Tibial nerve (tissue), 4 donors: ENCODE data around the gene AKAP3.

ENCODE experiments used
- CTCF ChIP-seq, 5 experiments: fragments of 200-600 bp in 3 of 5; fragments of 450-650 bp in 2 of 5; sonication (generic) in 3 of 5; IDR thresholded peaks; one replicate each; pipeline ENCODE4 v1.5.1; 2016 to 2019; ENCODE audit warnings: antibody characterized with exemption in 5 of 5, mild to moderate bottlenecking in 3 of 5, moderate library complexity in 2 of 5
- EP300 ChIP-seq, 2 donors: sonication (generic); formaldehyde crosslinking; IDR thresholded peaks; one replicate each; pipeline ENCODE4 v1.6.1; 2017; ENCODE audit warnings: antibody characterized with exemption in 2 of 2, mild to moderate bottlenecking in 1 of 2
- POLR2A ChIP-seq, 2 donors: fragments of 450-650 bp; IDR thresholded peaks; one replicate each; pipeline ENCODE4 v1.6.1; 2017; ENCODE audit warnings: antibody characterized with exemption in 2 of 2, mild to moderate bottlenecking in 2 of 2, moderate library complexity in 2 of 2

DNA sequence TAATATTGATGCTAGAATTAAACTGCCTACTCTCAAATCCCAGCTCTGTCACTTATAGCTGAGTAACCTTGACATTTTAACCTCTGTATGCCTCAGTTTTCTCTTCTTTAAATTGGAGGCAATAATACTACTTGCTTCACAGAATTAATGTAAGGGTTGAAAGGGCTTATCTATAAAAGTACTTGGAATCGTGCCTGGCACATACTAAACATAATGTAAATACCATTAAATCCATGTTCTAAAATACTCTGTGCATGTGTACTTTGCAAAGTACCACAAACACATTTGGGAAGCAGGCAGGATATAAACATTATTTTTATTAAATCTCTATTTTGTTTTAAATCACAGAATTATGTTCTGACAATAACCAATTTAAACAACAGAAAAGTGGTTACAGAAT is 44.9 kb downstream of the AKAP3 start:
- TF ChIP-seq POLR2A (IDR thresholded peaks at IDR 0.05): no peak
- no peak for TF ChIP-seq CTCF (IDR thresholded peaks at IDR 0.05)
- TF ChIP-seq EP300 (IDR thresholded peaks at IDR 0.05): no peak
